Neural crest cell (in vitro differentiated cells): ENCODE data around the gene ZNF438. TPM values are rescaled to one million over a fixed set of nuclear protein-coding genes. Genes with fewer than 3 reads are reported as not detected.

Source experiments
- DNase-seq: peaks from one replicate; pipeline ENCODE4 v3.0.0; 2021; ENCODE audit warnings: low read depth, mixed read lengths, low spot score
- H3K27ac Mint-ChIP-seq: one replicate; pipeline ENCODE4 v1.8.0; 2021; ENCODE audit warnings: mild to moderate bottlenecking, mixed read lengths; ENCODE audit not compliant: unreplicated experiment
- H3K27me3 Mint-ChIP-seq: 2 replicates; pipeline ENCODE4 v1.8.0; 2021; ENCODE audit warnings: low read depth, mild to moderate bottlenecking, mixed read lengths
- H3K36me3 Mint-ChIP-seq: 2 replicates; pipeline ENCODE4 v1.8.0; 2021; ENCODE audit warnings: low read depth, mild to moderate bottlenecking, mixed read lengths
- H3K4me1 Mint-ChIP-seq: 2 replicates; pipeline ENCODE4 v1.8.0; 2021; ENCODE audit warnings: mixed read lengths
- H3K4me3 Mint-ChIP-seq: one replicate; pipeline ENCODE4 v1.8.0; 2021; ENCODE audit warnings: mild to moderate bottlenecking, mixed read lengths
- H3K9me3 Mint-ChIP-seq: 2 replicates; pipeline ENCODE4 v1.8.0; 2021; ENCODE audit warnings: mixed read lengths
- CTCF ChIP-seq: fragments of 200-600 bp; sonication (generic); conservative IDR thresholded peaks from 2 replicates; pipeline ENCODE4 v1.5.0; 2021; ENCODE audit warnings: antibody characterized with exemption, mild to moderate bottlenecking
- total RNA-seq: library from RNA; stranded (reverse); gene quantifications from 2 replicates; pipeline ENCODE4 v1.2.1, GENCODE V29; 2021

The ZNF438 gene
- total RNA-seq, 1 donor from 2014 or later = 3.5 TPM

DNA sequence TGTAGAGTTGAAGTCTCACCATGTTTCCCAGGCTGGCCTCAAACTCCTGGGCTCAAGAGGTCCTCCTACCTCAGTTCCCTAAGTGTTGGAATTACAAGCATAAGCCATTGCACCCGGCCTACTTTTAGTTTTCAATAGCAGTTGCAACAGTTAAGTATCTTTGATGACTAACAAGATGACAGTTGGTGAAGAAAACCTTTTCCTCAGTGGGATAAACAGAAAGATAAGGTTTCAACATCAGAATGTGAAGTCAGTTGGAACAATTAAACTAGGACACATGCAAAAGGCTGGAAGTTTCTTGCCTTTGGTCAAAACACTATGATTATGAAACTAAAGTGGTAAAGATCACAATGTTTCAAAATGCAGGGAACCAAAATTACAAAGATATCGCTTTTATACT, 169.2 kb downstream of the ZNF438 start:
- no peak overlapping the region for H3K4me3 Mint-ChIP-seq
- no peak overlapping the region for H3K27ac Mint-ChIP-seq
- no peak for TF ChIP-seq CTCF
- no peaks in the 10 kb centered on the region for H3K27me3 Mint-ChIP-seq
- H3K36me3 Mint-ChIP-seq = no peaks in the 10 kb centered on the region
- no peak for DNase-seq
- peaks cover 5% of the 10 kb centered on the region for H3K4me1 Mint-ChIP-seq
- no peaks in the 10 kb centered on the region for H3K9me3 Mint-ChIP-seq

DNA sequence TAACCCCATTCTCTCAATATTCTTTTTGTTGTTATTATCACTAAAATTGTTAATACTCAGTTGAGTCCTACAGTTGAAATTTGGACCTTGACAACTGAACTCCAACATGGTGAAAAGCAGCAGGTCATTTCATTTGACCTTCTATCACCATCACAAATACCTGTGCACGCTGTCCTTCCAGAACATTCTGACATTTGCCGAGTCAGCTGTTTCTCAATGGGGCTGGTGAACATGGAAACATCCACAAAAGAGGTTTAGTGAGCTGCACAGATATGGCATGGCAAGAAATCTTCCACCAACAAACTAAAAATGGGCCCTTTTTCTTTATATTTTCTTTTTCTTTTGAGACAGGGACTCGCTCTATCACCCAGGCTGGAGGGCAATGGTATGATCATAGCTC, 169.7 kb downstream of the ZNF438 start:
- no peak for DNase-seq
- TF ChIP-seq CTCF = no peak
- Mint-ChIP-seq H3K27me3 (no peaks in the 10 kb centered on the region), H3K27ac (no peak overlapping the region), H3K36me3 (no peaks in the 10 kb centered on the region), H3K9me3 (no peaks in the 10 kb centered on the region), H3K4me1 (peaks cover 5% of the 10 kb centered on the region), H3K4me3 (no peak overlapping the region)

- Mint-ChIP-seq H3K27me3 (no peaks in the 10 kb centered on the region), H3K4me1 (peaks cover 5% of the 10 kb centered on the region), H3K36me3 (no peaks in the 10 kb centered on the region), H3K4me3 (no peak overlapping the region), H3K9me3 (no peaks in the 10 kb centered on the region), H3K27ac (no peak overlapping the region)
- no peak for TF ChIP-seq CTCF
- no peak for DNase-seq
Observed at GRCh38 chr10:30861221-30861620, 170.4 kb downstream of the ZNF438 start.

DNA sequence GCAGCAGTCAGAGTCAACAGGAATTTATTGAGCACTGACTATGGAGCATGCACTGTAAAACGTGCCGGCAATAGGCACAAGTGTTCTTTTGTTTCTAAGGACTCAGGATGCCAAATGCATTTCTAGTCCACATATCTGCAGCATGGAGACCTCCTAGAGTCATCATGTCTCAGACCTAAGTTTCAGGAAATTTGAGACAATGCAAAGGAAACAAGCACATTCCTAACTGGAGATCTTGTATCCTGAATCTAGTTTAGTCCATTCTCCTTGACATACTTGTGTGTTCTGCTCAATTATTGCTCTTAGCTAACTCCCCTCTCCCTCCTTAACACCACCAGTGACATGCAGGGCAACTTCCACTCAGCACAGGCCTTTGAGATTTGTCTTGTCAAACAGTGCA, 173.2 kb downstream of the ZNF438 start:
- Mint-ChIP-seq H3K36me3 (no peaks in the 10 kb centered on the region), H3K4me3 (no peak overlapping the region), H3K9me3 (no peaks in the 10 kb centered on the region), H3K27ac (peak overlapping the region; percentile 31), H3K27me3 (no peaks in the 10 kb centered on the region), H3K4me1 (peaks cover 11% of the 10 kb centered on the region)
- no peak for DNase-seq
- no peak for TF ChIP-seq CTCF

DNA sequence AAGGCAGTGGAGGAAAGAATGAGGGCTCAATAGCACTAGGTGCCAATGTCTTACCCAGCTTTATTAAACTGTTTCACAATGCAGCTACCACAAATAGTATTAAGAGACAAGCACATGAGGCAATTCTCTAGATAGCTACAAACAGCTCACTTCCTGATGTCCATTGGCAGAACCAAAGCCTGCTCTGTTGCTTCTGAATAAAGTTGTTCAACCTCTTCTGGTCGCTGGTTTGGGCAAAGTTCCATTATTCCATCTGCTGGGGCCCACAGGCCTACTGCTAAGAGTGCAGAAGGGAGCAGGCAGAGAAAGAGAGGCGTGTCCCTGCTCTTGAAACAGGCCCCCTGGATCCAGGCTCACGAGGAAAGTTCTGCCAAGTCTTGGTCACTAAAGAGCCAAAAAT, 173.9 kb downstream of the ZNF438 start:
- Mint-ChIP-seq H3K4me3 (no peak overlapping the region), H3K27me3 (no peaks in the 10 kb centered on the region), H3K36me3 (no peaks in the 10 kb centered on the region), H3K27ac (no peak overlapping the region), H3K4me1 (peaks cover 11% of the 10 kb centered on the region), H3K9me3 (no peaks in the 10 kb centered on the region)
- no peak for TF ChIP-seq CTCF
- no peak for DNase-seq

GRCh38 chr10:30855131-30855530, 176.5 kb downstream of the ZNF438 start:
- Mint-ChIP-seq H3K27me3 (no peaks in the 10 kb centered on the region), H3K27ac (no peak overlapping the region)

More at GRCh38 chr10:30855131-30855530, 176.5 kb downstream of the ZNF438 start:
- Mint-ChIP-seq H3K4me3 (no peak overlapping the region), H3K36me3 (no peaks in the 10 kb centered on the region), H3K4me1 (peaks cover 11% of the 10 kb centered on the region), H3K9me3 (no peaks in the 10 kb centered on the region)
- TF ChIP-seq CTCF = no peak
- DNase-seq = no peak
